Caco-2 (cell line): ENCODE results near the gene CDH7. TPM values are rescaled to one million over a fixed set of nuclear protein-coding genes. Genes with fewer than 3 reads are reported as not detected.

Experiments used
- BruUV-seq: library from RNA; stranded (reverse); fragments of 400-500 nt; replicated peaks from 2 replicates; lab custom pipeline; 2021; lab: Mats Ljungman, UMichigan
- CTCF ChIA-PET: fragments of 300-600 bp; sonication (Branson Sonifier 250); formaldehyde crosslinking; loops from one replicate; lab custom pipeline; 2022; ENCODE audit warnings: antibody characterized with exemption; lab: Charles Lee
- POLR2A ChIA-PET: fragments of 300-600 bp; sonication (Branson Sonifier 250); formaldehyde crosslinking; loops from one replicate; lab custom pipeline; 2022; ENCODE audit warnings: antibody characterized with exemption; lab: Charles Lee
- DNase-seq, 2 experiments: peaks; one replicate each; pipeline versions ENCODE4 v3.0.0 to v3.0.0-alpha.2; 2020 to 2022
- H3K27me3 ChIP-seq: replicated peaks from 2 replicates; pipeline ENCODE4 v1.6.0; 2011; ENCODE audit warnings: low read length; ENCODE audit not compliant: control insufficient read depth, insufficient read depth
- H3K36me3 ChIP-seq: 2 replicates; pipeline ENCODE4 v1.5.1; 2011; ENCODE audit warnings: low read length; ENCODE audit not compliant: control insufficient read depth, insufficient read depth
- H3K4me1 ChIP-seq: fragments of 250-450 bp; sonication (Bioruptor Pico); 2 replicates; pipeline ENCODE4 v1.5.1; 2020; ENCODE audit warnings: mild to moderate bottlenecking
- H3K4me3 ChIP-seq: 2 replicates; pipeline ENCODE4 v1.5.1; 2011; ENCODE audit warnings: low read depth, mild to moderate bottlenecking, control low read depth, low read length
- H3K9me3 ChIP-seq: fragments of 250-450 bp; sonication (Bioruptor Pico); 2 replicates; pipeline ENCODE4 v1.5.1; 2020; ENCODE audit warnings: mild to moderate bottlenecking, moderate library complexity
- H3K27ac Mint-ChIP-seq: one replicate; pipeline ENCODE4 v1.8.0; 2022; ENCODE audit warnings: mixed read lengths; ENCODE audit not compliant: unreplicated experiment
- H3K27me3 Mint-ChIP-seq: one replicate; pipeline ENCODE4 v1.8.0; 2022; ENCODE audit warnings: mixed read lengths; ENCODE audit not compliant: insufficient read depth, unreplicated experiment
- H3K36me3 Mint-ChIP-seq: one replicate; pipeline ENCODE4 v1.8.0; 2022; ENCODE audit warnings: mild to moderate bottlenecking, mixed read lengths; ENCODE audit not compliant: insufficient read depth, unreplicated experiment
- H3K4me1 Mint-ChIP-seq: one replicate; pipeline ENCODE4 v1.8.0; 2022; ENCODE audit warnings: low read depth, mixed read lengths; ENCODE audit not compliant: unreplicated experiment
- H3K4me3 Mint-ChIP-seq: one replicate; pipeline ENCODE4 v1.8.0; 2022; ENCODE audit warnings: mild to moderate bottlenecking, moderate library complexity, mixed read lengths; ENCODE audit not compliant: unreplicated experiment
- H3K9me3 Mint-ChIP-seq: one replicate; pipeline ENCODE4 v1.8.0; 2022; ENCODE audit warnings: mixed read lengths; ENCODE audit not compliant: unreplicated experiment
- intact Hi-C: fragments of 100-400 bp; cut with micrococcal nuclease; formaldehyde crosslinking; loops from one replicate; pipeline ENCODE4 v1.10.0; 2022; ENCODE audit not compliant: unreplicated experiment
- total RNA-seq: library from RNA; stranded (reverse); gene quantifications from 2 replicates; pipeline ENCODE4 v1.2.3, GENCODE V29; 2022
- TF ChIP-seq, protein P1 (sequence below), 2 experiments: fragments of 200-600 bp in 1 of 2; IDR thresholded peaks; 1 replicate in 1 of 2; 2 replicates in 1 of 2; pipeline versions ENCODE4 v1.5.1 to v1.8.0; 2011 to 2022; ENCODE audit warnings: antibody characterized with exemption in 1 of 2, control low read depth in 1 of 2, inconsistent platforms in 1 of 2, low read depth in 1 of 2, low read length in 1 of 2, mild to moderate bottlenecking in 1 of 2, moderate library complexity in 1 of 2; ENCODE audit not compliant: insufficient read depth in 1 of 2, severe bottlenecking in 1 of 2, unreplicated experiment in 1 of 2

Gene CDH7
- total RNA-seq, 1 experiment from 2014 or later: 0.16 TPM

DNA sequence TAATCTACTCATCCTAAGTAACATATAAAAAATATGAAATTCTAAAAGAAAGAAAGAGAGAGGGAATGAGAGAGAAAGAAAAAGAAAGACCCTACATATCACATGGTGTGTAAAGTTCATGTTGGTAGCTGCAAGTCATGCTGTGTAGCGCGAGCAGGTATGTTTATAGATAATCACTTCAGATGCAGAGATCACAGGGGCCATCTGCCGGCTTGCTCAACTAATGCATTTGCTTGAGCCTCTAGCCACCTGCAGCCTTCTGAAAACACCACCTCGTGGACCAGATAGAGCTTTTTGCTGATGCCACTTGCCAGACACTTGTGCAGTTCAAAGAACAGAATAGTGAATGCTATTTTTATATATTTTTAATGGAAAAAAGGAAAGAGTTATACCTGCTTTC, 37.6 kb downstream of the CDH7 start:
- Mint-ChIP-seq H3K4me1 (no peaks in the 10 kb centered on the region), H3K27ac (no peak overlapping the region), H3K36me3 (no peaks in the 10 kb centered on the region), H3K27me3 (no peaks in the 10 kb centered on the region), H3K9me3 (no peaks in the 10 kb centered on the region), H3K4me3 (no peak overlapping the region)
- Histone ChIP-seq H3K4me1 (no peaks in the 10 kb centered on the region), H3K27me3 (no peaks in the 10 kb centered on the region), H3K9me3 (no peaks in the 10 kb centered on the region), H3K36me3 (no peaks in the 10 kb centered on the region), H3K4me3 (no peak overlapping the region)
- CTCF ChIA-PET: interaction anchor here (0.6 to 1.4 kb wide), 3 partner anchors 21 to 353 kb away, joined by 3 to 15 read pairs (median 4); no protein-coding TSS in a partner anchor
- DNase-seq: peak; percentile 34 to 38
- BruUV-seq: no TSS peak
- TF ChIP-seq, protein P1, sequence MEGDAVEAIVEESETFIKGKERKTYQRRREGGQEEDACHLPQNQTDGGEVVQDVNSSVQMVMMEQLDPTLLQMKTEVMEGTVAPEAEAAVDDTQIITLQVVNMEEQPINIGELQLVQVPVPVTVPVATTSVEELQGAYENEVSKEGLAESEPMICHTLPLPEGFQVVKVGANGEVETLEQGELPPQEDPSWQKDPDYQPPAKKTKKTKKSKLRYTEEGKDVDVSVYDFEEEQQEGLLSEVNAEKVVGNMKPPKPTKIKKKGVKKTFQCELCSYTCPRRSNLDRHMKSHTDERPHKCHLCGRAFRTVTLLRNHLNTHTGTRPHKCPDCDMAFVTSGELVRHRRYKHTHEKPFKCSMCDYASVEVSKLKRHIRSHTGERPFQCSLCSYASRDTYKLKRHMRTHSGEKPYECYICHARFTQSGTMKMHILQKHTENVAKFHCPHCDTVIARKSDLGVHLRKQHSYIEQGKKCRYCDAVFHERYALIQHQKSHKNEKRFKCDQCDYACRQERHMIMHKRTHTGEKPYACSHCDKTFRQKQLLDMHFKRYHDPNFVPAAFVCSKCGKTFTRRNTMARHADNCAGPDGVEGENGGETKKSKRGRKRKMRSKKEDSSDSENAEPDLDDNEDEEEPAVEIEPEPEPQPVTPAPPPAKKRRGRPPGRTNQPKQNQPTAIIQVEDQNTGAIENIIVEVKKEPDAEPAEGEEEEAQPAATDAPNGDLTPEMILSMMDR (IDR thresholded peaks at IDR 0.05; ENCODE audit: insufficient read depth in 1 of 2, low read depth in 1 of 2, low read length in 1 of 2, severe bottlenecking in 1 of 2, unreplicated experiment in 1 of 2): peak; percentile 17 to 41
- intact Hi-C loops: loop anchor here (1.0 kb wide), 1 partner anchor 63 kb away; no protein-coding TSS in a partner anchor
- POLR2A ChIA-PET: no interaction called here

DNA sequence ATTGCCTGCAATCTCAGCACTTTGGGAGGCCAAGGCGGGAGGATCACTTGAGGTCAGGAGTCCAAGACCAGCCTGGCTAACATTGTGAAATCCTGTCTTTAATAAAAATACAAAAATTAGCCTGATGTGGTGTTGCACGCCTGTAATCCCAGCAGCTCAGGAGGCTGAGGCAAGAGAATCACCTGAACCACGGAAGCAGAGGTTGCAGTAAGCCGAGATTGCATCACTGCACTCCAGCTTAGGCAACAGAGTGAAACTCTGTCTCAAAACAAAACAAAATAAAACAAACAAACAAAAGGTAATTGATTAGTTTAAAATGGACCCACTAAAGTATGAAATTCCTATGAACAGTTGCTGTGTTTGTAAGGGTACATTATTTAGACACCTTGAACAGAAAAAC, 39.8 kb downstream of the CDH7 start:
- intact Hi-C loops: no loop called here
- no peak overlapping the region for H3K4me3 Mint-ChIP-seq
- no peak overlapping the region for H3K27ac Mint-ChIP-seq
- H3K27me3 ChIP-seq: no peaks in the 10 kb centered on the region
- H3K27me3 Mint-ChIP-seq: no peaks in the 10 kb centered on the region
- no peak for DNase-seq
- H3K4me1 ChIP-seq: no peaks in the 10 kb centered on the region
- no peaks in the 10 kb centered on the region for H3K9me3 Mint-ChIP-seq
- H3K9me3 ChIP-seq: no peaks in the 10 kb centered on the region
- H3K36me3 ChIP-seq: no peaks in the 10 kb centered on the region
- POLR2A ChIA-PET: no interaction called here
- CTCF ChIA-PET: no interaction called here
- no peaks in the 10 kb centered on the region for H3K4me1 Mint-ChIP-seq
- BruUV-seq: no TSS peak
- no peaks in the 10 kb centered on the region for H3K36me3 Mint-ChIP-seq
- H3K4me3 ChIP-seq: no peak overlapping the region
- TF ChIP-seq, protein P1 (IDR thresholded peaks at IDR 0.05; ENCODE audit: insufficient read depth in 1 of 2, low read depth in 1 of 2, low read length in 1 of 2, severe bottlenecking in 1 of 2, unreplicated experiment in 1 of 2): no peak

DNA sequence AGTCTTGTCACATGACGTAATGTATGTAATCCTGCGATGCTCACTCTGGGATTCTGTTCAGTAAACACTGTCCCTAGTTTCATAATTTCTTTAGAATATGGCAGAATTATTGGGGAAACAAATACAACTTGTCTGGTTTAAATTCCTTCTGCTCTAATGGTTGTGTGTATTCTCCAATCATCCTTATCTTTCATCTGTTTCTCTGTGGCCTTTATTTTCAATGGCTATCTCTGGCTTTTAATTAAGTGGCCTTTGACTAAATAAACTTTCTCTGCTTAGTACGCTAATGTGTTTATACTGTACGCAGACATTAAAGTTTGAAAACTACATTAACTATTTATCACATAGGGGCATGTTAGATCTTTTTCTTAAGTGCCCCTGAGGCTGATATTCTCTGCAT, 40.9 kb downstream of the CDH7 start:
- no peak for DNase-seq
- no peaks in the 10 kb centered on the region for H3K27me3 ChIP-seq
- no peaks in the 10 kb centered on the region for H3K4me1 Mint-ChIP-seq
- H3K4me3 ChIP-seq: no peak overlapping the region
- TF ChIP-seq, protein P1 (IDR thresholded peaks at IDR 0.05; ENCODE audit: insufficient read depth in 1 of 2, low read depth in 1 of 2, low read length in 1 of 2, severe bottlenecking in 1 of 2, unreplicated experiment in 1 of 2): no peak
- CTCF ChIA-PET: no interaction called here
- no peaks in the 10 kb centered on the region for H3K36me3 ChIP-seq
- no peaks in the 10 kb centered on the region for H3K4me1 ChIP-seq
- H3K9me3 ChIP-seq: no peaks in the 10 kb centered on the region
- BruUV-seq: no TSS peak
- no peaks in the 10 kb centered on the region for H3K36me3 Mint-ChIP-seq
- intact Hi-C loops: no loop called here
- H3K4me3 Mint-ChIP-seq: no peak overlapping the region
- H3K27me3 Mint-ChIP-seq: no peaks in the 10 kb centered on the region
- H3K27ac Mint-ChIP-seq: no peak overlapping the region
- POLR2A ChIA-PET: no interaction called here
- H3K9me3 Mint-ChIP-seq: no peaks in the 10 kb centered on the region
